ENCODE results near the gene GLO1.
A peak's percentile ranks its signal among the peaks of the same experiment; 100 is the strongest.
"Not testable (repeated sequence)": the region's sequence is repeated elsewhere in the genome, so short reads cannot be mapped to it uniquely, and the experiment has no call there.

The GLO1 gene

DNA sequence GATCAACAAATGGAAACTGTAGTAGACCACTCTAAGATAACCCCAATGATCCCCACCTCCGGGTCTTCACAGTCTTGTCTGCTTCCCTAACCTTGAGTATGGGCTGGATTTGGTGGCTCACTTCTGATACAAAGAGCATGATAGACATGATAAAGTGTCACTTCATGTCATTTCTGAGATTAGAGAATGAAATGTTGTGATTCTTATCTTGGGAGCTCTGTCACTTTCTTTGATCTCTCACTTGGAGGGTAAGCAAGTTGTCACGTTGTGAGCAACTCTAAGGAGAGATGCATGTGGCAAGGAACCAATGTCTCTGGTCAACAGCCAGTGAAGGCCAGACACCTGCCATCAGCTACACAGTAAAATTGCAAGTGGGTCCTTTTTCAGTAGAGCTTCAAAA is 3.0 kb upstream of the GLO1 start:
- DNase-seq (ENCODE audit: low read depth), result no peak

DNA sequence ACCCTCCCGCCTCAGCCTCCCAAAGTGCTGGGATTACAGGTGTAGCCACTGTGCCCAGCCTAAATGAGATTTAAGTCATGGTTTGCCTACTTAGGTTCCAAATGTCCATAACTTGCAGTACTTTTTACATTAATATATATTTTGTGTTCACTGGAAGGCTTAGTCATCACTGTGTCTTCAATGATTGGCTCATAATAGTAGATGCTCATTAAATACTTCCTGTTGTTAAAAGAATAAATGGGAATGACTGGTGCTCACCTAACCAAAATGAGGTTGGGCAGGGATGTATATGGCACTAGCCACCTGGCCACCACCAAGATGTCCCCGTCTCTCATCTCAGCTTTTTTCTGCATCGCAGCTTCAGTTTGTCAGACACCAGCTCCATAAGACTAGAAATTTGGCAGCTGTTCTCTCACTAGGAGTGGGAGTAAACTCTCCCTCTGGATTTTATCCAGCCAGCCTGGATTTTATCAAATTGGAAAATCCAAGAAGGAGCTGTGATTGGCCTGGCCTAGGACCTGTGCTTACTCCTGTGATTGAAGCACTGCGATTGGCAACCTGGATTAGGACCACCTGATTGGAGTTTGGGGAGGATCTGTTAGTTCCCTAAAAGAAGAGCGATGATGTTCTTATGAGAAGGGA is 1.1 kb upstream of the GLO1 start:
- no peak for DNase-seq (ENCODE audit: low read depth)

DNA sequence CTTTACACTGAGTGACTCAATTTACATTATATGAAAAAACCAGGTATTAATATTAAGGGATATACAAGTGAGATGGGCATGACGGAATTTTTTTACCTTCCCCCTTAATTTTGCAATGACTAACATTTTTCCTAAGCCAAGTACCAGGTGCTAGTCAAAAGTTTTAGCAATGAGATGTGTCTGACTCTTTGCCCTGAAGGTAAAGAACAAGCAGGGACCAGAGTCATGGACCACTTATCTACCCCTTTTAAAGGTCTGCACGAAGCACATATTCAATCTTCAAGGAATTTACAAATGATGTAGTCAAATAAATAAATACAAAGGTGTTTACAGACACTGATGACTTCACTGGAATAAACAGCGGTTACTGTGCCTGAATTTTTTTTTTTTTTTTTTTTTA is 1.4 kb downstream of the GLO1 start:
- no peak for DNase-seq (ENCODE audit: low read depth)

DNA sequence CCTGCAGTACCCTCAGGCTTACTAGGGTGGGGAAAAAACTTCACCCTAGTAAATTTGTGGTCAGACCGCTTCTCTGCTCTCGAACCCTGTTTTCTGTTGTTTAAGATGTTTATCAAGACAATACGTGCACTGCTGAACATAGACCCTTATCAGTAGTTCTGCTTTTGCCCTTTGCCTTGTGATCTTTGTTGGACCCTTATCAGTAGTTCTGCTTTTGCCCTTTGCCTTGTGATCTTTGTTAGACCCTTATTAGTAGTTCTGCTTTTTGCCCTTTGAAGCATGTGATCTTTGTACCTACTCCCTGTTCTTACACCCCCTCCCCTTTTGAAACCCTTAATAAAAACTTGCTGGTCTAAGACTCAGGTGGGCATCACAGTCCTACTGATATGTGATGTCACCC is 3.2 kb downstream of the GLO1 start:
- DNase-seq (ENCODE audit: low read depth), result not testable (repeated sequence)

GRCh38 chr6:38697846-38698245 is 5.1 kb downstream of the GLO1 start:
- no peak for DNase-seq (ENCODE audit: low read depth)

- no peak for DNase-seq (ENCODE audit: low read depth)
Observed at GRCh38 chr6:38696345-38696744, 6.6 kb downstream of the GLO1 start.

- no peak for DNase-seq (ENCODE audit: low read depth)
Observed at GRCh38 chr6:38695933-38696332, 7.0 kb downstream of the GLO1 start.

DNA sequence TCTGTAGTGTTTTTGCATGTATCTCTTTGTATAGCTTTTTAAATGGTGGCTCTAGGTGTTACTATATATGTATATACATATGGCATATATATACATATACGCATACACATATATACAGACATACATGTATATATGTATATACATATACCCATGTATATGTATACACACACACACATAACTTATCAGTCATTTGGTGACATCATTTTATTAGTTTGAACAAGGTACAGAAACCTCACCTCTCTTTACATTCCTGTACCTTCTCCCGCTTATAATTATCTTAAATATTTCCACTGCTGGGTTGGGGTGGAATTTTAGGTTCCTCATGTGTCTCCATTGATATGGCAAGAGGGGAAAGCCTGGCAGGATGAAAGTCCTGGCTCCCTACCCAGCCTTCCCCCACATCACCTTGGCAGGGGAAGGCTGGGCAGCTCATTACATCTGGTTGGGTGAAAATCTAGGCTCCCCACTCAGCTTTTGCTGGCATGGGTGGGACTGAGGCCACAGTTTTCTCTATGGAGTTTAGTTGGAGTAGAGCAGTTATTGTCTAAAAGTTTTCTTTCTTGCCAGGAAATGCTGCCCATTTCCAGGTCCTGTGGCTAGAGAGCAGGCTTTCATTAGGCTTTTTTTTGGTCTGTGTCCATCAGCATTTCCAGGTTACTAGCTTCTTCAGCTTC is 7.6 kb downstream of the GLO1 start:
- DNase-seq (ENCODE audit: low read depth), result no peak

DNA sequence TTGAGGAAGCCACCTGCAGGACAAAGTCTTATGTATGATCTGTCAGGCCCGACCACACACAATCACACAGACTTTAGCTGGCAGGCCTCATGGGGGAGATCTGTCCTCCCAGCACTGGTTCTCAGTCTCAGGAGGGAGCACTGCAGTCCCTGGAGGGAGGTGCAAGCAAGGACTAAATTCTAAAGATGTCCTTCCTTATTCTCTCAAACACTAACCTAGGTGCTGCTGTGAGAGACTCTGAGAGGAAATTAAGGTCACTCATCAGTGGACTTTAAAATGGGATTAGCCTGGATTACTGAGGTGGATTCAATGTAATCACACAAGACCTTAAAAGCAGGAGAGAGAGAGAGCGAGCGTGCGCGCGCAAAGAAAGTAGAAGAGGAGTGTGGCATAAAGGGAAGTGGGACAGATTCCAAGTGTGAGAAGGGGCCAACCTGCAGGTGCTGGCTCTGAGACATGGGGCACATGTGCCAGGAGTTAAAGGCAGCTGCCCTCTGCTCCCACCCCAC is 14.3 kb downstream of the GLO1 start:
- DNase-seq (ENCODE audit: low read depth), result no peak

- DNase-seq (ENCODE audit: low read depth), result no peak
Observed at GRCh38 chr6:38687549-38687948, 15.4 kb downstream of the GLO1 start.

DNA sequence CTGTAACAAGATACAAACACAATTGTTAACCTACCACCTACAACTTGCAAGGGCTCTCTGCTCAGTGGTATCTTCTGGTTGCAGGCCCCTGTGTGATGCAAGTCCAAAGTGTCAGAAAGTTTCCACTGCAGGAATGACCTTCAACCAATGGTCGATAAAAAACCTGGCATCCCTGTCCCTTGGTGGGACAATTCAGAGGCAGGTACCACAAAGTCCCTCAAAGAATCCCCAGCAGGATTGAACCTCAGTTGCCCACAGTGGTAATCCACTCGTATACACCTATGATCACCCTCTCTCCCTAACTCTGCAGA is 15.9 kb downstream of the GLO1 start:
- DNase-seq (ENCODE audit: low read depth), result no peak

- no peak for DNase-seq (ENCODE audit: low read depth)
Observed at GRCh38 chr6:38686270-38687042, 16.5 kb downstream of the GLO1 start.

DNA sequence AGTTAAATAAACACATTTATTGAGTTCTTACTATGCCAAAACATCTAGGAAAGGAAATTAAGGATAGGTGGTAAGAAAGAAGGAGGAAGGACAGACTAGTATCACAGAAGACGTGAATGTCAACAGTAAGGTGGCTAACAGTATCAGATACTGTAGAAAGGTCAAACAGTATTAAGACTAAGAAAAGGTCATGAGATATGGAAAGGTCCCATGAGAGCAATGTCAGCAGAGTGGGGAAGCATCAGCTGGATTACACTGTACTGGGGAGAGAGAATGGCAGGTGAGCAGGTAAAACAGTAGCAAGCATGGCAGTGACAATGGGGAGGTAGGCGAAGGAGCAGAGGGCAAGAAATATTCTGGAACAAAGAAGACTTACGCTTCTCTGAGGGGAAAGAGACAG is 18.0 kb downstream of the GLO1 start:
- no peak for DNase-seq (ENCODE audit: low read depth)

GRCh38 chr6:38684237-38684636 is 18.7 kb downstream of the GLO1 start:
- DNase-seq (ENCODE audit: low read depth), result no peak

DNA sequence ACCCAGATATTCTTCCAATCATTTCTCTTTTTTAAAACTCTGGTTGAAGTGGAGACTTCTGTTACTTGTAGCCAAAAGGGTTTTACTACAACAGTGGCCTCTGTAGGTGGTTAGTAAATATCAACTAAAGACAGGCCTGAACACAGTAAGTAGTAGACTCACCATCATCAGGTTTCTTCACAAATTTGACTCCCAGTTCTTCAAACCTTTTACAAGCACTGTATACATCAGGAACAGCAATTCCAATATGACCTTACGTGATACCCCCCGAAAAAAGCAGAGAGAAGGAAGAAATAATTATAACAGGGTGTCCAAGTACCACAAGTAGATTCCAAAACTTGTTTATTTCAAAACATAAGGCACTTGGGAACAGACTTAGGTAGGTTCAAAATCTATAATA is 21.1 kb downstream of the GLO1 start:
- DNase-seq (ENCODE audit: low read depth), result no peak

DNA sequence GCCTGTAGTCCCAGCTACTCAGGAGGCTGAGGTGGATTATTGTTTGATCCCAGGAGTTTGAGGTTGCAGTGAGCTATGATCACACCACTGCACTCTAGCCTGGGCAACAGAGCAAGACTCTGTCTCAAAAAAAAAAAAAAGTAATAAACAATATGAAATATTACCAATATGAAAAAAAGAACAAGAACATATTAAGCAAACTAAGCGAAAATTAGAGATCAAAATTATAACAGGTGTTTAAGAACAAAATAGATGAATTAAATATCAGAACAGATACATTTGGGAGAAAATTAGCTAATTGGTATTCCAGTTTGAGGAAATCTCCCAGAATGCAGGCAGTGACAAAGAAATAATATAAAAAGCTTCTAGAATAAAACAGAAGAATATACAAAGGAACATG is 23.3 kb downstream of the GLO1 start:
- DNase-seq (ENCODE audit: low read depth), result no peak

GRCh38 chr6:38678178-38678760 is 24.7 kb downstream of the GLO1 start:
- no peak for DNase-seq (ENCODE audit: low read depth)

GRCh38 chr6:38676974-38677544 is 25.9 kb downstream of the GLO1 start:
- no peak for DNase-seq (ENCODE audit: low read depth)

DNA sequence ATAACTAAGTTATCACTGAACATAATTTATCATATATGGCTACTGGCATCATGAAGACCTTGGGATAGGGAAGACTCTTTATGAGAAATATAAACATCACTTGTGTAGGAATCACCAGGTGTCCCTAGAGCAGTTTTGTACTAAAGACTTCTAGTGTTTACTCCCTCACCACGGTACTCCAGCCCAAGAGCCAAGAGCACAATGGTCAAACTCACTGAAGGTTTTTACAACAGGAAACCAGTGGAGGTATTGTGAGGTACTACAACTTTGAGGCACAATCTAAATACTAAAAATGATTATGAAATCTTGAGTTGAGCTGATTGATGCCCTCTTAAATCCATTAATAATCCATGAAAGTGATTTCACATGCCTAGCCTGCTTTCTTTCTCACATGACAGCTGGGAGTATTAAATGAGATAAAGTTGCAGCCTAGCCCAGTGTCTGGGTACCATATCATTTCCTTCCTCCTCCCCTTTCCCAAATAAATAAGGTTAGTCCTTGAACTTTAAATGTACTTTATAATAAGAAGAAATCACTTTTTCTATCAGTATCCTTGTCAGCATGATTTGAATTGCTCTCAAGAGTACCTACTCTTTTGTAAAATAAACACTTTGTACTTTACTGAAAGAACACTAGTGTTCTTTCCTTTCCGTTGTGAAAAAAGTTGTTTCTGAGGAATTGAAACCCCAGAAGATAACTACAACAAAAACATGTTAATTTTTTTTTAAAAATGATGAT is 26.5 kb downstream of the GLO1 start:
- no peak for DNase-seq (ENCODE audit: low read depth)

GRCh38 chr6:38673397-38674165 is 29.4 kb downstream of the GLO1 start:
- DNase-seq (ENCODE audit: low read depth), result no peak

DNA sequence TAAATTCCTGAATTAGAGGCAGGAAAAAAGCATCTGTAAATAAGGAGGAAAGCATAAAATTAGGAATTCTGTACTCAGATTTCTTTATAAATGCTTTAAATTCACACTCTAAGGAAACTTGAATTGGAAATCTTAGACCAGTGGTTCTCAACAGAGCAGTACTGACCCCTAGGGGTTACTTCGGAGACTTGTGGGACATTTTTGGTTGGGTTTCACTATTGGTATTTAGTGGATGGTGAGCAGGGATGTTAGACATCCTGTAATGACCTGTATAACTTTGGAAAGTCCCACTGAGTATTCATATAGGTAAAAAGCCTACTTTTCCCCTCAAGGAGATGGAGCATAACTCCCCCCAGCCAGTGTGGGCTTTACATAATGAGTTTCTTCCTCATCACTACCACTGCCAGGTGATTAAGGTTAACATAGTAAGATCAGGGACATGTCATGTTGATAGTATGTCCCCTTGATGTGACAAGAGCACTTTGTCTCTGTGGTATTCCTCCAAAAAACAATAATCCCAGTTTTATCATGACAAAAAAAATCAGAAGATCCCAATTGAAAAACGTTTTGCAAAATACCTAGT is 31.0 kb downstream of the GLO1 start:
- DNase-seq (ENCODE audit: low read depth), result peak; percentile 9

All from activated gamma-delta T cell treated with anti-CD3 and anti-CD28 coated beads, Interleukin-2, amount 50 U/mL, for 16 hours (primary cell).